Endodermal cell (in vitro differentiated cells): ENCODE results near the gene SPAG6. TPM values are rescaled to one million over a fixed set of nuclear protein-coding genes. Genes with fewer than 3 reads are reported as not detected.

Experiments used
- DNase-seq: peaks from one replicate; pipeline ENCODE4 v3.0.0-alpha.2; 2017
- H3K27ac ChIP-seq: 2 replicates; pipeline ENCODE4 v1.5.1; 2013; ENCODE audit warnings: mild to moderate bottlenecking, low read depth, low read length, moderate library complexity
- H3K27me3 ChIP-seq: 2 replicates; pipeline ENCODE4 v1.6.1; 2013; ENCODE audit warnings: mild to moderate bottlenecking, low read length, moderate library complexity; ENCODE audit not compliant: insufficient read depth, control insufficient read depth, poor library complexity, severe bottlenecking
- H3K36me3 ChIP-seq: 2 replicates; pipeline ENCODE4 v1.7.0; 2013; ENCODE audit warnings: mild to moderate bottlenecking, low read length, moderate library complexity; ENCODE audit not compliant: control insufficient read depth, insufficient read depth
- H3K4me1 ChIP-seq: one replicate; pipeline ENCODE4 v1.7.0; 2013; ENCODE audit warnings: low read length; ENCODE audit not compliant: control insufficient read depth, insufficient read depth
- H3K4me3 ChIP-seq: 2 replicates; pipeline ENCODE4 v1.5.1; 2013; ENCODE audit warnings: mild to moderate bottlenecking, low read length, moderate library complexity
- H3K9ac ChIP-seq: 2 replicates; pipeline ENCODE4 v1.6.1; 2013; ENCODE audit warnings: mild to moderate bottlenecking, low read length, moderate library complexity; ENCODE audit not compliant: poor library complexity, severe bottlenecking; ENCODE audit errors: extremely low read depth
- H3K9me3 ChIP-seq: 2 replicates; pipeline ENCODE4 v1.6.1; 2013; ENCODE audit warnings: mild to moderate bottlenecking, low read length, moderate library complexity; ENCODE audit not compliant: control insufficient read depth
- H3K27ac Mint-ChIP-seq: 2 replicates; pipeline ENCODE4 v1.8.0; 2020; ENCODE audit warnings: mixed read lengths
- H3K27me3 Mint-ChIP-seq: 2 replicates; pipeline ENCODE4 v1.8.0; 2021; ENCODE audit warnings: mild to moderate bottlenecking, mixed read lengths; ENCODE audit not compliant: insufficient read depth
- H3K36me3 Mint-ChIP-seq: 2 replicates; pipeline ENCODE4 v1.8.0; 2020; ENCODE audit warnings: low read depth, mixed read lengths
- H3K4me1 Mint-ChIP-seq: 2 replicates; pipeline ENCODE4 v1.8.0; 2020; ENCODE audit warnings: mixed read lengths
- H3K4me3 Mint-ChIP-seq: 2 replicates; pipeline ENCODE4 v1.8.0; 2020; ENCODE audit warnings: mild to moderate bottlenecking, moderate library complexity, mixed read lengths
- H3K9me3 Mint-ChIP-seq: 2 replicates; pipeline ENCODE4 v1.8.0; 2020; ENCODE audit warnings: mild to moderate bottlenecking, mixed read lengths
- CTCF ChIP-seq: fragments of 200-600 bp; sonication (generic); conservative IDR thresholded peaks from 2 replicates; pipeline ENCODE4 v1.5.0; 2021; ENCODE audit warnings: antibody characterized with exemption, mild to moderate bottlenecking
- WGBS, 2 experiments: methylation state at CpG; one replicate each; pipeline versions ENCODE4 v1.1.5 to v1.1.7; 2013; ENCODE audit warnings: missing lambda C conversion rate in 2 of 2, mixed read lengths in 1 of 2; ENCODE audit not compliant: insufficient coverage in 1 of 2, insufficient read length in 1 of 2; 5-methylcytosine and 5-hydroxymethylcytosine counted together
- total RNA-seq, 2 donors: library from RNA; stranded (reverse); fragmentation: NEBNext Ultra II Directional in 1 of 2; extraction: Animal tissue kit (Norgen Biotek cat#: 25700) in 1 of 2; gene quantifications; 2 replicates in 1 of 2; 3 replicates in 1 of 2; pipeline ENCODE4 v1.2.1, GENCODE V29; 2021

SPAG6 gene
- total RNA-seq, 2 donors from 2014 or later, result 1.1 to 2.1 TPM

DNA sequence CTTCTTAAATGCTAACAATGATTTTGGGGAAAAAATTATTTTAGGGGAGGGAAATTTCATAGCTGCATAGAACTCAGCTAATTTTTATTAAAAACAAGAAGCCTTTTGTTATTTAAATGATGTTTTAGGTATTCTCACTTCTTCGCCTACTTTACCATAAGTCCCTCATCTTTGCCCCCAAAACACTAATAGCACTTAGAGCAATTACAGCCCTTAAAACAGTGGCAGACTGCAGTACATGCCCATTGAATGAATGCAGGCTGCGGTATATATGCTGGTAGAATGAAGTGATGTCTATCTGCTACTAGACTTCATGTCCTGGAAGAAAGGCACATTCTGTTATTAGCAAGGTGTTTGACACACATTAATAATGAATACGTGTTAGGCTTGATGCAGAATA, 2.9 kb upstream of the SPAG6 start:
- peaks cover 95% of the 10 kb centered on the region for H3K27me3 Mint-ChIP-seq
- H3K27ac ChIP-seq, result no peak overlapping the region
- no peaks in the 10 kb centered on the region for H3K36me3 ChIP-seq
- H3K4me3 ChIP-seq, result no peak overlapping the region
- peaks cover 4% of the 10 kb centered on the region for H3K9me3 Mint-ChIP-seq
- H3K4me3 Mint-ChIP-seq, result no peak overlapping the region
- H3K27me3 ChIP-seq, result peaks cover 95% of the 10 kb centered on the region
- peaks cover 5% of the 10 kb centered on the region for H3K4me1 ChIP-seq
- TF ChIP-seq CTCF, result no peak
- no peaks in the 10 kb centered on the region for H3K36me3 Mint-ChIP-seq
- H3K9me3 ChIP-seq, result no peaks in the 10 kb centered on the region
- no peak overlapping the region for H3K9ac ChIP-seq
- no peak for DNase-seq
- no peak overlapping the region for H3K27ac Mint-ChIP-seq
- WGBS, 2 experiments, result 7% methylated on average over 1 of the region's 3 CpGs; no CpG with 5 or more reads in 1 of the 2 experiments
- peaks cover 7% of the 10 kb centered on the region for H3K4me1 Mint-ChIP-seq

DNA sequence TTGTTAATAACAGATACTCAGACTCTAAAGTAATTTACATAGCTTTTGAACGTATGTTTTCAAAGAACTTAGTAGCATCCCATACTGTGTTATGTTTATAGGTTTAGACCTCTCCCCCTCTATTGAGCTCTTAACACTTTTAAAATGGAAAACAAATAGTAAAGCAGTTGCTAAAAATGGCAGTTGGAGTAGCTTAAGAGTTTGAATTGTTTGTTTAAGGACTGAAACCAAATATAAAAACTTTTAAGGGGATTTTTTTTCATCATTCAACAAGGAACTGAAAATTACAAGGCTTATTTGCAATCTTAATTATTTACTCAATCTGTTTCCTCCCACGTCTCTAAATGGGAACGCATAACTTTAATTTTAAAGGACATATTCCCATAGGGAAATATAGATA, 1.6 kb upstream of the SPAG6 start:
- no peaks in the 10 kb centered on the region for H3K9me3 ChIP-seq
- H3K9ac ChIP-seq, result no peak overlapping the region
- Mint-ChIP-seq H3K4me1 (peaks cover 7% of the 10 kb centered on the region), H3K27me3 (peaks cover 95% of the 10 kb centered on the region), H3K4me3 (no peak overlapping the region), H3K36me3 (no peaks in the 10 kb centered on the region), H3K27ac (no peak overlapping the region), H3K9me3 (peaks cover 4% of the 10 kb centered on the region)
- peaks cover 95% of the 10 kb centered on the region for H3K27me3 ChIP-seq
- no peak for DNase-seq
- peaks cover 5% of the 10 kb centered on the region for H3K4me1 ChIP-seq
- 8% methylated on average over 2 of the region's 3 CpGs; no CpG with 5 or more reads in 1 of the 2 experiments for WGBS, 2 experiments
- H3K27ac ChIP-seq, result no peak overlapping the region
- no peaks in the 10 kb centered on the region for H3K36me3 ChIP-seq
- no peak overlapping the region for H3K4me3 ChIP-seq
- no peak for TF ChIP-seq CTCF

- peaks cover 95% of the 10 kb centered on the region for H3K27me3 Mint-ChIP-seq
- H3K27ac ChIP-seq, result no peak overlapping the region
- TF ChIP-seq CTCF, result no peak
- WGBS, 2 experiments, result 27 to 50% methylated on average over 1 of the region's 1 CpG
- no peak for DNase-seq
- H3K27me3 ChIP-seq, result peaks cover 95% of the 10 kb centered on the region
- peaks cover 5% of the 10 kb centered on the region for H3K4me1 ChIP-seq
- no peaks in the 10 kb centered on the region for H3K36me3 Mint-ChIP-seq
- H3K9me3 ChIP-seq, result no peaks in the 10 kb centered on the region
- no peak overlapping the region for H3K4me3 Mint-ChIP-seq
- no peak overlapping the region for H3K9ac ChIP-seq
- peaks cover 7% of the 10 kb centered on the region for H3K4me1 Mint-ChIP-seq
- no peak overlapping the region for H3K27ac Mint-ChIP-seq
- H3K36me3 ChIP-seq, result no peaks in the 10 kb centered on the region
- H3K9me3 Mint-ChIP-seq, result peaks cover 4% of the 10 kb centered on the region
- H3K4me3 ChIP-seq, result no peak overlapping the region
Observed at GRCh38 chr10:22344249-22344648, 1.0 kb upstream of the SPAG6 start.
